PC-9 (cell line): ENCODE data around the gene CDA. TPM values are rescaled to one million over a fixed set of nuclear protein-coding genes. Genes with fewer than 3 reads are reported as not detected.

Experiments used
- BruUV-seq: library from RNA; stranded (reverse); fragments of 400-500 nt; replicated peaks from 2 replicates; lab custom pipeline; 2021; lab: Mats Ljungman, UMichigan
- CTCF ChIA-PET: fragments of 300-600 bp; sonication (Branson Sonifier 250); formaldehyde crosslinking; loops from one replicate; lab custom pipeline; 2022; ENCODE audit warnings: antibody characterized with exemption; lab: Charles Lee
- POLR2A ChIA-PET: fragments of 300-600 bp; sonication (Branson Sonifier 250); formaldehyde crosslinking; loops from one replicate; lab custom pipeline; 2022; ENCODE audit warnings: antibody characterized with exemption; ENCODE audit not compliant: unreplicated experiment; lab: Charles Lee
- DNase-seq, 2 experiments: peaks; one replicate each; pipeline versions ENCODE4 v3.0.0 to v3.0.0-alpha.2; 2015 to 2022; ENCODE audit warnings: mixed read lengths in 1 of 2
- H2AFZ ChIP-seq: fragments of 200-600 bp; sonication (generic); 2 replicates; pipeline ENCODE4 v1.8.1; 2017; ENCODE audit warnings: antibody characterized with exemption
- H3F3A ChIP-seq: fragments of 200-600 bp; sonication (generic); 2 replicates; pipeline ENCODE4 v1.8.1; 2017; ENCODE audit warnings: antibody characterized with exemption, mild to moderate bottlenecking, low read depth; ENCODE audit not compliant: insufficient read depth
- H3K27ac ChIP-seq: fragments of 200-600 bp; sonication (generic); 2 replicates; pipeline ENCODE4 v1.6.1; 2016; ENCODE audit warnings: mixed run types
- H3K27me3 ChIP-seq: fragments of 200-600 bp; sonication (generic); 2 replicates; pipeline ENCODE4 v1.6.1; 2016; ENCODE audit warnings: low read depth, mixed run types; ENCODE audit not compliant: insufficient read depth
- H3K36me3 ChIP-seq: fragments of 200-600 bp; sonication (generic); 2 replicates; pipeline ENCODE4 v1.6.1; 2016; ENCODE audit warnings: low read depth, mixed run types
- H3K4me1 ChIP-seq: fragments of 200-600 bp; sonication (generic); replicated peaks from 2 replicates; pipeline ENCODE4 v1.6.1; 2016; ENCODE audit warnings: mixed run types; ENCODE audit not compliant: insufficient read depth
- H3K4me2 ChIP-seq: fragments of 200-600 bp; sonication (generic); 2 replicates; pipeline ENCODE4 v1.6.1; 2017; ENCODE audit warnings: mixed run types
- H3K4me3 ChIP-seq: fragments of 200-600 bp; sonication (generic); 2 replicates; pipeline ENCODE4 v1.6.1; 2016; ENCODE audit warnings: mixed run types
- H3K79me2 ChIP-seq: fragments of 200-600 bp; sonication (generic); 2 replicates; pipeline ENCODE4 v1.6.1; 2017; ENCODE audit warnings: low read depth, mixed run types
- H3K9me2 ChIP-seq: fragments of 200-600 bp; sonication (generic); 2 replicates; pipeline ENCODE4 v1.8.1; 2017; ENCODE audit warnings: mild to moderate bottlenecking; ENCODE audit not compliant: insufficient read depth
- H3K9me3 ChIP-seq: fragments of 200-600 bp; sonication (generic); 2 replicates; pipeline ENCODE4 v1.8.1; 2016; ENCODE audit warnings: low read depth; ENCODE audit not compliant: insufficient read depth
- H4K20me1 ChIP-seq: fragments of 200-600 bp; sonication (generic); 2 replicates; pipeline ENCODE4 v1.8.1; 2017; ENCODE audit not compliant: insufficient read depth
- CTCF ChIP-seq: fragments of 200-600 bp; sonication (generic); conservative IDR thresholded peaks from 2 replicates; pipeline ENCODE4 v1.6.1; 2017; ENCODE audit warnings: mixed run types, antibody characterized with exemption, mild to moderate bottlenecking, moderate library complexity
- EZH2 ChIP-seq: fragments of 200-600 bp; sonication (generic); IDR thresholded peaks from 2 replicates; pipeline ENCODE4 v1.8.0; 2017; ENCODE audit warnings: antibody characterized with exemption, low read depth
- intact Hi-C: fragments of 100-400 bp; cut with micrococcal nuclease; formaldehyde crosslinking; loops from one replicate; pipeline ENCODE4 v1.10.0; 2022; ENCODE audit not compliant: unreplicated experiment
- total RNA-seq: library from RNA; stranded (reverse); gene quantifications from 2 replicates; pipeline ENCODE4 v1.2.3, GENCODE V29; 2021

The CDA gene
- total RNA-seq, 1 experiment from 2014 or later, result 56.6 TPM

- CTCF ChIA-PET, result no interaction called here
- peak; percentile 78 to 91 for DNase-seq
- H3K4me2 ChIP-seq, result peak overlapping the region; percentile 40; the same call in 1 of the 2 replicates
- no peaks in the 10 kb centered on the region for H4K20me1 ChIP-seq
- H3K27me3 ChIP-seq, result no peaks in the 10 kb centered on the region
- peaks cover 35% of the 10 kb centered on the region for H3K4me1 ChIP-seq
- POLR2A ChIA-PET, result interaction anchor here (2.1 kb wide), 1 partner anchor 24 kb away, joined by 20 read pairs; the partner anchor contains the start of gene CDA
- H3K4me3 ChIP-seq, result no peak overlapping the region
- H3K9me3 ChIP-seq, result no peaks in the 10 kb centered on the region
- no TSS peak for BruUV-seq
- no peak overlapping the region for H2AFZ ChIP-seq
- TF ChIP-seq CTCF (no peak), EZH2 (no peak)
- no peaks in the 10 kb centered on the region for H3K9me2 ChIP-seq
- H3K36me3 ChIP-seq, result no peaks in the 10 kb centered on the region
- H3K79me2 ChIP-seq, result no peaks in the 10 kb centered on the region
- peaks cover 42% of the 10 kb centered on the region for H3F3A ChIP-seq
- H3K27ac ChIP-seq, result peak overlapping the region; percentile 95
- intact Hi-C loops, result loop anchor here (1.0 to 5.0 kb wide), 4 partner anchors 8 to 35 kb away; partner anchors contain the start of genes CDA and PINK1
Observed at GRCh38 chr1:20612221-20612746, 23.4 kb downstream of the CDA start.

GRCh38 chr1:20614131-20614579 is 25.3 kb downstream of the CDA start:
- Histone ChIP-seq H3F3A (peaks cover 42% of the 10 kb centered on the region), H3K4me2 (peak overlapping the region; percentile 40), H3K4me3 (no peak overlapping the region), H3K9me3 (no peaks in the 10 kb centered on the region), H3K4me1 (peaks cover 35% of the 10 kb centered on the region), H4K20me1 (no peaks in the 10 kb centered on the region), H3K27me3 (no peaks in the 10 kb centered on the region), H3K36me3 (no peaks in the 10 kb centered on the region), H3K9me2 (no peaks in the 10 kb centered on the region), H3K27ac (peak overlapping the region; percentile 95), H2AFZ (no peak overlapping the region), H3K79me2 (no peaks in the 10 kb centered on the region)
- TF ChIP-seq EZH2, result no peak
- no peak for TF ChIP-seq CTCF
- ChIA-PET CTCF (interaction anchor here (0.5 to 1.5 kb wide), 4 partner anchors 19 to 397 kb away, joined by 4 to 11 read pairs (median 4); partner anchors contain the start of gene PINK1), POLR2A (interaction anchor here (0.5 to 2.1 kb wide), 5 partner anchors 25 to 431 kb away, joined by 3 to 20 read pairs (median 12); partner anchors contain the start of gene CDA)
- no peak for DNase-seq
- intact Hi-C loops, result loop anchor here (5.0 kb wide), 1 partner anchor 37 kb away; no protein-coding TSS in a partner anchor
- BruUV-seq, result TSS peak; percentile 10

- Histone ChIP-seq H3K27me3 (no peaks in the 10 kb centered on the region), H3K36me3 (no peaks in the 10 kb centered on the region), H3K9me3 (no peaks in the 10 kb centered on the region), H3K4me2 (no peak overlapping the region), H3F3A (peaks cover 32% of the 10 kb centered on the region), H3K79me2 (no peaks in the 10 kb centered on the region), H4K20me1 (no peaks in the 10 kb centered on the region), H3K4me1 (peaks cover 29% of the 10 kb centered on the region), H3K27ac (no peak overlapping the region), H3K9me2 (no peaks in the 10 kb centered on the region), H3K4me3 (no peak overlapping the region), H2AFZ (no peak overlapping the region)
- intact Hi-C loops, result no loop called here
- CTCF ChIA-PET, result no interaction called here
- DNase-seq, result no peak
- POLR2A ChIA-PET, result no interaction called here
- TF ChIP-seq CTCF, result no peak
- no peak for TF ChIP-seq EZH2
- BruUV-seq, result no TSS peak
Observed at GRCh38 chr1:20615946-20616846, 27.3 kb downstream of the CDA start.
